HCT116 (cell line): ENCODE results near the gene B4GALNT2. TPM values are rescaled to one million over a fixed set of nuclear protein-coding genes. Genes with fewer than 3 reads are reported as not detected.

Source experiments
- ATAC-seq: fragments of 200-7000 bp; cut with Tn5 transposase; 2 replicates; pipeline ENCODE4 v1.9.1; 2020; ENCODE audit warnings: mild to moderate bottlenecking, moderate library complexity
- BruUV-seq: library from RNA; stranded (reverse); fragments of 400-500 nt; replicated peaks from 2 replicates; lab custom pipeline; 2021; lab: Mats Ljungman, UMichigan
- CTCF ChIA-PET: fragments of 300-600 bp; sonication (Branson Sonifier 250); formaldehyde crosslinking; loops from one replicate; lab custom pipeline; 2021; ENCODE audit warnings: antibody characterized with exemption; lab: Charles Lee
- POLR2A ChIA-PET: fragments of 300-600, 350-600 bp; sonication (Branson Sonifier 250); formaldehyde crosslinking; loops from one replicate; lab custom pipeline; 2021; ENCODE audit warnings: antibody characterized with exemption; lab: Charles Lee
- RAD21 ChIA-PET, 2 experiments: fragments of 300-600 bp; sonication (Branson Sonifier 250); formaldehyde crosslinking; loops; one replicate each; lab custom pipeline; 2023; ENCODE audit warnings: low total read pairs in 2 of 2; ENCODE audit not compliant: uncharacterized antibody in 2 of 2, unreplicated experiment in 2 of 2, low non-redundant PET in 1 of 2; lab: Charles Lee
- DNase-seq: peaks from one replicate; pipeline ENCODE4 v3.0.0-alpha.2; 2010; ENCODE audit warnings: low read depth, low spot score
- H2AFZ ChIP-seq: fragments of 200-600 bp; shearing (Covaris generic), sonication (generic); 2 replicates; pipeline ENCODE4 v1.6.1; 2017; ENCODE audit warnings: low read depth, mixed run types, mixed read lengths, antibody characterized with exemption, low read length; ENCODE audit not compliant: poor library complexity, severe bottlenecking
- H3K27ac ChIP-seq: 2 replicates; pipeline ENCODE4 v1.5.1; 2012; ENCODE audit warnings: low read depth, low read length
- H3K27me3 ChIP-seq: fragments of 200-600 bp; sonication (generic); 2 replicates; pipeline ENCODE4 v1.6.1; 2016; ENCODE audit warnings: mixed run types, low read length, mixed read lengths; ENCODE audit not compliant: insufficient read depth
- H3K36me3 ChIP-seq, 2 experiments: fragments of 200-500 bp in 1 of 2; fragments of 200-600 bp in 1 of 2; sonication (Bioruptor generic) in 1 of 2; sonication (generic) in 1 of 2; 2 replicates each; pipeline versions ENCODE4 v1.5.1 to v1.6.1; 2014 to 2016; ENCODE audit warnings: low read length in 2 of 2, inconsistent platforms in 1 of 2, mixed read lengths in 1 of 2, mixed run types in 1 of 2; ENCODE audit not compliant: insufficient read depth in 2 of 2, control insufficient read depth in 1 of 2
- H3K4me1 ChIP-seq, 2 experiments: fragments of 200-600 bp in 1 of 2; sonication (generic) in 1 of 2; 2 replicates each; pipeline versions ENCODE4 v1.5.1 to v1.6.1; 2012 to 2017; ENCODE audit warnings: low read length in 2 of 2, inconsistent platforms in 1 of 2, mild to moderate bottlenecking in 1 of 2, mixed read lengths in 1 of 2, mixed run types in 1 of 2, moderate library complexity in 1 of 2; ENCODE audit not compliant: insufficient read depth in 2 of 2, control insufficient read depth in 1 of 2
- H3K4me2 ChIP-seq: fragments of 200-600 bp; sonication (generic); 2 replicates; pipeline ENCODE4 v1.6.1; 2017; ENCODE audit warnings: mixed run types, low read length, mixed read lengths
- H3K4me3 ChIP-seq, 2 experiments: fragments of 200-600 bp in 1 of 2; sonication (generic) in 1 of 2; replicated peaks in 1 of 2; 2 replicates each; pipeline ENCODE4 v1.5.1; 2011 to 2016; ENCODE audit warnings: low read length in 2 of 2, control low read depth in 1 of 2, low read depth in 1 of 2, mild to moderate bottlenecking in 1 of 2, mixed read lengths in 1 of 2, mixed run types in 1 of 2
- H3K79me2 ChIP-seq: fragments of 200-600 bp; sonication (generic); 2 replicates; pipeline ENCODE4 v1.6.1; 2017; ENCODE audit warnings: mild to moderate bottlenecking, mixed run types, low read length, moderate library complexity, mixed read lengths; ENCODE audit not compliant: insufficient read depth
- H3K9ac ChIP-seq: fragments of 200-600 bp; sonication (generic); 2 replicates; pipeline ENCODE4 v1.6.1; 2016; ENCODE audit warnings: low read length, mixed read lengths
- H3K9me2 ChIP-seq: fragments of 200-600 bp; sonication (generic), shearing (Covaris generic); 2 replicates; pipeline ENCODE4 v1.6.1; 2017; ENCODE audit warnings: mixed run types, mild to moderate bottlenecking, moderate library complexity; ENCODE audit not compliant: insufficient read depth
- H3K9me3 ChIP-seq, 2 experiments: fragments of 200-500 bp in 1 of 2; fragments of 200-600 bp in 1 of 2; sonication (Bioruptor generic) in 1 of 2; sonication (generic) in 1 of 2; 2 replicates each; pipeline ENCODE4 v1.6.1; 2014 to 2017; ENCODE audit warnings: low read length in 2 of 2, mixed read lengths in 2 of 2, inconsistent platforms in 1 of 2, low read depth in 1 of 2, mild to moderate bottlenecking in 1 of 2, mixed run types in 1 of 2, moderate library complexity in 1 of 2; ENCODE audit not compliant: control insufficient read depth in 1 of 2, insufficient read depth in 1 of 2
- H4K20me1 ChIP-seq: fragments of 200-600 bp; sonication (generic), shearing (Covaris generic); 2 replicates; pipeline ENCODE4 v1.6.1; 2017; ENCODE audit warnings: mixed run types, mild to moderate bottlenecking, moderate library complexity; ENCODE audit not compliant: insufficient read depth
- ATF3 ChIP-seq: IDR thresholded peaks from 2 replicates; pipeline ENCODE4 v1.6.1; 2012
- CBX3 ChIP-seq: IDR thresholded peaks from 2 replicates; pipeline ENCODE4 v1.6.1; 2012; ENCODE audit warnings: low read depth
- CEBPB ChIP-seq: IDR thresholded peaks from 2 replicates; pipeline ENCODE4 v1.6.1; 2012; ENCODE audit warnings: low read depth
- CTCF ChIP-seq, 3 experiments: fragments of 200-600 bp in 1 of 3; sonication (generic) in 1 of 3; IDR thresholded peaks in 2 of 3; conservative IDR thresholded peaks in 1 of 3; 2 replicates each; pipeline ENCODE4 v1.5.1; 2012 to 2017; ENCODE audit warnings: low read depth in 2 of 3, low read length in 2 of 3, antibody characterized with exemption in 1 of 3, borderline replicate concordance in 1 of 3, control low read depth in 1 of 3, mild to moderate bottlenecking in 1 of 3, mixed read lengths in 1 of 3, mixed run types in 1 of 3, moderate library complexity in 1 of 3; ENCODE audit not compliant: insufficient read depth in 1 of 3
- EGR1 ChIP-seq: IDR thresholded peaks from 2 replicates; pipeline ENCODE4 v1.6.1; 2012; ENCODE audit warnings: low read depth
- EZH2 ChIP-seq: fragments of 200-600 bp; sonication (generic); IDR thresholded peaks from 2 replicates; pipeline ENCODE4 v1.6.1; 2017; ENCODE audit warnings: antibody characterized with exemption, mixed run types
- FOSL1 ChIP-seq: IDR thresholded peaks from 2 replicates; pipeline ENCODE4 v1.6.1; 2012; ENCODE audit warnings: low read depth
- JUND ChIP-seq: IDR thresholded peaks from 2 replicates; pipeline ENCODE4 v1.6.1; 2012
- MAX ChIP-seq: IDR thresholded peaks from 2 replicates; pipeline ENCODE4 v1.6.1; 2012
- POLR2A ChIP-seq: IDR thresholded peaks from 2 replicates; pipeline ENCODE4 v1.7.0; 2011; ENCODE audit warnings: borderline replicate concordance; ENCODE audit not compliant: insufficient read depth, insufficient read length; ENCODE audit errors: extremely low read depth
- POLR2AphosphoS5 ChIP-seq: IDR thresholded peaks from 2 replicates; pipeline ENCODE4 v1.6.1; 2011; ENCODE audit warnings: mild to moderate bottlenecking, low read depth, low read length, moderate library complexity
- REST ChIP-seq: IDR thresholded peaks from 2 replicates; pipeline ENCODE4 v1.6.1; 2012; ENCODE audit warnings: low read depth
- SIN3A ChIP-seq: IDR thresholded peaks from 2 replicates; pipeline ENCODE4 v1.6.1; 2012; ENCODE audit warnings: low read depth
- SP1 ChIP-seq: IDR thresholded peaks from 2 replicates; pipeline ENCODE4 v1.6.1; 2012; ENCODE audit warnings: low read depth
- SRF ChIP-seq: IDR thresholded peaks from 2 replicates; pipeline ENCODE4 v1.6.1; 2012; ENCODE audit warnings: low read depth
- YY1 ChIP-seq: IDR thresholded peaks from 2 replicates; pipeline ENCODE4 v1.6.1; 2011; ENCODE audit warnings: low read length, low read depth, moderate library complexity, mild to moderate bottlenecking; ENCODE audit not compliant: insufficient replicate concordance; ENCODE audit errors: extremely low read depth
- ZFX ChIP-seq: fragments of 450-650 bp; IDR thresholded peaks from 2 replicates; pipeline ENCODE4 v1.6.1; 2017
- intact Hi-C: fragments of 100-400 bp; cut with micrococcal nuclease; formaldehyde crosslinking; loops from 2 replicates; pipeline ENCODE4 v1.10.0; 2022
- total RNA-seq: library from RNA; stranded (reverse); gene quantifications from one replicate; pipeline ENCODE4 v1.2.1, GENCODE V29; 2021; ENCODE audit not compliant: unreplicated experiment
- TF ChIP-seq, protein P1 (sequence below): IDR thresholded peaks from 2 replicates; pipeline ENCODE4 v1.6.1; 2011; ENCODE audit warnings: mild to moderate bottlenecking, low read length, moderate library complexity; ENCODE audit not compliant: insufficient replicate concordance; ENCODE audit errors: extremely low read depth

Gene B4GALNT2
- total RNA-seq, 1 experiment from 2014 or later, result not detected

DNA sequence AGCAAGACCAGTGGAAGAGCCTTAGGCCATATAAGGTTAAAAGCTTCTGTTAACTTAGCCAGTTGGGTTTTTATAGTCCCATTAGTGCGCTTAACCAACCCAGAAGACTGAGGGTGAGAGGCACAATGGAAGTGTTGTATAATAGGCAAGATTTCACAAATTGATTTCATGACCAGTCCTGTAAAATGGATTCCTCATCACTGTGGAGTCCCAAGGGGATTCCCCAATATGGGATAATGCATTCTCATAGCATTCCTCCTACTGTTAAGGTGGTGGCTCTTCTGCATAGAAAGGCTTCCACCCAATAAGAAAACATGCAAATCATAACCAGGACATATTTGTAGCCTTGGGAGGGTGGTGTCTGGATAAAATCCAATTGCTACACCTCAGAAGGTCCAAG is 22.1 kb upstream of the B4GALNT2 start:
- Histone ChIP-seq H2AFZ (no peak overlapping the region), H3K79me2 (no peaks in the 10 kb centered on the region), H3K4me2 (no peak overlapping the region), H4K20me1 (no peaks in the 10 kb centered on the region), H3K27me3 (no peaks in the 10 kb centered on the region), H3K9me3 (no peaks in the 10 kb centered on the region), H3K4me1 (no peaks in the 10 kb centered on the region), H3K9me2 (no peaks in the 10 kb centered on the region), H3K27ac (no peak overlapping the region), H3K9ac (no peak overlapping the region), H3K36me3 (no peaks in the 10 kb centered on the region), H3K4me3 (no peak overlapping the region)
- TF ChIP-seq REST, result no peak
- TF ChIP-seq SRF, result no peak
- TF ChIP-seq FOSL1, result no peak
- no peak for TF ChIP-seq EZH2
- no peak for TF ChIP-seq MAX
- TF ChIP-seq SP1, result no peak
- TF ChIP-seq, protein P1, sequence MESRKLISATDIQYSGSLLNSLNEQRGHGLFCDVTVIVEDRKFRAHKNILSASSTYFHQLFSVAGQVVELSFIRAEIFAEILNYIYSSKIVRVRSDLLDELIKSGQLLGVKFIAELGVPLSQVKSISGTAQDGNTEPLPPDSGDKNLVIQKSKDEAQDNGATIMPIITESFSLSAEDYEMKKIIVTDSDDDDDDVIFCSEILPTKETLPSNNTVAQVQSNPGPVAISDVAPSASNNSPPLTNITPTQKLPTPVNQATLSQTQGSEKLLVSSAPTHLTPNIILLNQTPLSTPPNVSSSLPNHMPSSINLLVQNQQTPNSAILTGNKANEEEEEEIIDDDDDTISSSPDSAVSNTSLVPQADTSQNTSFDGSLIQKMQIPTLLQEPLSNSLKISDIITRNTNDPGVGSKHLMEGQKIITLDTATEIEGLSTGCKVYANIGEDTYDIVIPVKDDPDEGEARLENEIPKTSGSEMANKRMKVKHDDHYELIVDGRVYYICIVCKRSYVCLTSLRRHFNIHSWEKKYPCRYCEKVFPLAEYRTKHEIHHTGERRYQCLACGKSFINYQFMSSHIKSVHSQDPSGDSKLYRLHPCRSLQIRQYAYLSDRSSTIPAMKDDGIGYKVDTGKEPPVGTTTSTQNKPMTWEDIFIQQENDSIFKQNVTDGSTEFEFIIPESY, result no peak
- no peak for TF ChIP-seq ATF3
- TF ChIP-seq JUND, result no peak
- TF ChIP-seq CEBPB, result no peak
- TF ChIP-seq POLR2AphosphoS5, result no peak
- no peak for TF ChIP-seq CBX3
- TF ChIP-seq YY1, result no peak
- no peak for TF ChIP-seq ZFX
- TF ChIP-seq SIN3A, result no peak
- no peak for TF ChIP-seq POLR2A
- no peak for TF ChIP-seq EGR1
- no peak for TF ChIP-seq CTCF (IDR thresholded peaks at IDR 0.05 in 2 of 3, conservative IDR thresholded peaks at IDR 0.05 in 1 of 3; ENCODE audit: borderline replicate concordance in 1 of 3, insufficient read depth in 1 of 3, low read depth in 2 of 3, low read length in 2 of 3)
- RAD21 ChIA-PET, result no interaction called here
- CTCF ChIA-PET, result no interaction called here
- ATAC-seq (no peak), DNase-seq (no peak)
- intact Hi-C loops, result no loop called here
- BruUV-seq, result no TSS peak
- POLR2A ChIA-PET, result interaction anchor here (2.6 kb wide), 1 partner anchor 9 kb away, joined by 10 read pairs; no protein-coding TSS in a partner anchor
